ENCODE measurements around the gene ABRACL. TPM values are rescaled to one million over a fixed set of nuclear protein-coding genes. Genes with fewer than 3 reads are reported as not detected.

The ABRACL gene, protein sequence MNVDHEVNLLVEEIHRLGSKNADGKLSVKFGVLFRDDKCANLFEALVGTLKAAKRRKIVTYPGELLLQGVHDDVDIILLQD
- 48.5 to 61.6 TPM (median 48.8 TPM) in 5 replicates for total RNA-seq (2022; extraction: Qiagen RNA extraction; ENCODE audit: low read depth)

DNA sequence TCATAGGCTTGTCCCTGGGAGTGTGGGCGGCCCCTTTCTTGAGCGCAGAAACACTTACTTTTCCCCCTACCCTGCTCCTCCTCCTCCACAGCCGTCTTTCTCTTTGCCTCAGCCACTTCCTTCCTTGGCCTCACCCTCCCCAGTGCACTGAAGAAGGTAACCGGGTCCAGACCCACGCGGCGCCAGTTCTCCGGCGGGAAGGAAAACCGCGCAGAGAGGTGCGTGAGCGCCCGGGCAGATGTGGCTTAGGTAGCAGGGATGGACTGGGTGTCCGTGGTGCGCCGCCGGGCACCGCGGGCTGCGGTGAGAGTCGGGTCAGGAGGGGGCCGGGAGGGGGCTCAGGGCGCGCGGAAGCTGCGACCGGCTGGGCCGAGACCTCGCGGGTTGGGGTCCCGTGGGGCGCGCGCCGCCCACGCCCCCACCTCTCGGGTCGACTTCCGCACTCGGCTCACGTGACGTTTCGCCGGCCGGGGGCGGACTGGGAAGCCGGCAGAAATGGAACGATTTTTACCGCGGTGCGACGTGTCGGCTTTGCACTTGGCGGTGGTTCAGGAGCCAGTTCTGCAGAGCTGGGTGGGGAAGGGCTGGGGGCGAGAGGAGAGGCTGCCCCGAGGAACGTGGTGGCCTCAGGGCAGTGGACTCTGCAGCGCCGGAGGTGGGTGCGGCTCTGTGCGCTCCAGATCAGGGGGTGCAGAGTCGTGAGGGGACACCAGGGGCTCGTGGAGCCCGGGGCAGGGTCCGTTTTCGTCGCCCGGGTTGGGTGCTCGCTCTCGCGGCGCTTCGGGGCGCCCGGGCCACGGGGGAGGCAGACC is at the start of gene ABRACL:
Gene ABRACL, plus strand, starts transcription at position 88 of the 812 bp plus-strand sequence. CDS start 5,416 bp downstream, outside the sequence.

DNA sequence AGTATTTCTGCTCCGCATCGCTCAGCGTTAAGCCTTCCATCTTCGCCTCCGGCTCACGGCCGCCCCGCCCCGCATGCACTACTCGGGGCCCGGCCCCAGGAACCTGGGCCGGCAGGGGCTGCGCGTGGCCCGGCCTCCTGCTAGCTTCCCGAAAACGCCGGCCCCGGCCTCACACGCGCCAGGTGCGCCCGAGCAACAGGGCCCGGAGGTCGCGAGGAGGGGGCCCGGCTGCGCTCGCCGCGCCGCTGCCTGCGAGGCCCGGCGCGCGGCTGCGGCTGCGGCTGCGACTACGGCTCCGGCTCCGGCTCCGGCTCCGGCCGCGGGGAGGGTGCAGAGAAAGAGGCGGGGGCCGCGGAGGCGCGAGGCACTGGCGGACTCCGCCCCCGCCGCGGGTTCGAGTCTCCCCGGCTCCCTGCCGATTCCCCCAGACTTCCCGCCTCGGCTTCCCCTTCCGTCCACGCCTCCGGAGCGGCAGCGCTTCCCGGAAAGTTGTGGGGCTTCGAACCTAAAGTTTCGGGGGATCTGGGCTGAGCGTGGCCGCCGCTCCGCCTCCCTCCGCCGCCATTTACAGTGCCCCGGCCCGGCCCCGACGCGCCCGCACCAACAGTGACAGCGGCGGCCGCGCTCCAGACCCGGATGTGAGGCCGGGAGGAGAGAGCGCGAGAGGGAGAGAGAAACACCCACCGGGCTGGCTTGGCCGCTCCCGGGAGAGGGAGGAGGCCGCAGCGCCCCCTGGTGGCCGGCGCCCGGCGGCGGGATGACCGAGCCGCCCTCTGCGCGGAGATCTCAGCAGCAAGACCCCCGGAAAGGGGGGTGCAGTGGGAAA is 40.7 kb upstream of the ABRACL start, which contains the start of gene REPS1:
Gene REPS1, minus strand, starts transcription at position 611 of the 826 bp plus-strand sequence. Its CDS starts 571 bp downstream, at position 40.

Other genes starting within 250 kb of the ABRACL start
- not detected in 5 replicates for gene ECT2L, start 232.7 kb upstream of the ABRACL start, total RNA-seq (2022; extraction: Qiagen RNA extraction; ENCODE audit: low read depth)
- 25.4 to 30.6 TPM (median 28.3 TPM) in 5 replicates for gene REPS1, start 40.5 kb upstream of the ABRACL start, total RNA-seq (2022; extraction: Qiagen RNA extraction; ENCODE audit: low read depth)
- gene HECA, start 106.3 kb downstream of the ABRACL start, total RNA-seq (2022; extraction: Qiagen RNA extraction; ENCODE audit: low read depth): 1.1 to 2.1 TPM (median 1.9 TPM) in 5 replicates

Measured in A549 treated with GW870086 at 1 μM for 4 hours (cell line).